ENCODE data around the gene ZNF277. TPM values are rescaled to one million over a fixed set of nuclear protein-coding genes. Genes with fewer than 3 reads are reported as not detected.

ZNF277 gene
- total and polyA plus RNA-seq, 10 of the 15 experiments (the other 5 are each of a cell fraction or from before 2014, with no cell fraction given), result 10.6 to 33.9 (median 22.0) TPM

DNA sequence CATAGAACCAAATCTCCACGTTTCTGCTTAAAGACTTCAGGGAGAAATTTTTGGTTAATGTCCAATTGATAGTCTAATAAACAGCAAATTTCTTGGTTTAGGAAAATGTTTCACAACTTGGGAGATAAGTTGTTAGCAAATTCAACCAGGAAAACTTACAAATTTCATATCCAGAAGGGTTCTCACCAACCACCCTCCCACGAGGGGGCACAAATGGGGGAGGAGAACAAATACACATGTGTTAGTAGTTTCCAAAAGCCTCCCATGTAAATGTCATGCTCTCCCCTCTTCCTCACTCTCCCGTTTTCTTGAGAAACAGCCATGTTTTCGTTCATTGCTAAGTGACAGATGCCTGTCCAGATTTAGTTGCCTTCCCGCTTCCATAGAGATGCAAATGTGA, 10.8 kb upstream of the ZNF277 start (continued):
- TF ChIP-seq ZNF217 (IDR thresholded peaks at IDR 0.05) (no peak), ATF3 (IDR thresholded peaks at IDR 0.05; ENCODE audit: borderline replicate concordance, extremely low read depth, low read depth, low read length) (no peak), IKZF2 (IDR thresholded peaks at IDR 0.05) (no peak)

GRCh38 chr7:112197322-112197721, 9.2 kb upstream of the ZNF277 start:
- Histone ChIP-seq H3K9ac (ENCODE audit: control insufficient read depth, insufficient read depth, low read length) (no peak overlapping the region), H3K79me2 (ENCODE audit: control insufficient read depth, insufficient read depth, low read length) (no peaks in the 10 kb centered on the region), H3K4me2 (ENCODE audit: control insufficient read depth, insufficient read depth) (no peak overlapping the region), H4K20me1 (ENCODE audit: control insufficient read depth, insufficient read depth) (no peaks in the 10 kb centered on the region), H3K36me3 (ENCODE audit: control insufficient read depth in 2 of 2, insufficient read depth in 2 of 2, low read length in 1 of 2) (no peaks in the 10 kb centered on the region), H3K27me3 (replicated peaks in 1 of 2; ENCODE audit: control insufficient read depth in 2 of 2, insufficient read depth in 2 of 2, low read length in 1 of 2) (no peaks in the 10 kb centered on the region; a peak in 1 of 4 replicates), H3K9me3 (replicated peaks; ENCODE audit: control insufficient read depth, insufficient read depth, low read length) (no peaks in the 10 kb centered on the region; the same call in 2 of the 3 replicates), H2AFZ (ENCODE audit: control insufficient read depth, low read depth, low read length) (no peak overlapping the region), H3K27ac (ENCODE audit: control insufficient read depth, insufficient read depth) (no peak overlapping the region), H3K4me1 (ENCODE audit: control insufficient read depth, insufficient read depth, low read length) (no peaks in the 10 kb centered on the region), H3K4me3 (no peak overlapping the region)
- 66% methylated on average over 6 of the region's 6 CpGs for WGBS (ENCODE audit: insufficient coverage, insufficient replicate concordance, low lambda C conversion rate, missing lambda C conversion rate)
- SMC1A ChIA-PET (ENCODE audit: uncharacterized antibody, unreplicated experiment), result no interaction called here
- POLR2A ChIA-PET, result no interaction called here
- no peak for TF ChIP-seq MAX (IDR thresholded peaks at IDR 0.05; ENCODE audit: low read depth, low read length)
- no peak for TF ChIP-seq TCF7 (IDR thresholded peaks at IDR 0.05; ENCODE audit: borderline replicate concordance)
- no peak for TF ChIP-seq RBBP5 (conservative IDR thresholded peaks at IDR 0.05)
- no peak for TF ChIP-seq PRDM15 (CRISPR knock-in tag; IDR thresholded peaks at IDR 0.05)
- TF ChIP-seq, protein P1, sequence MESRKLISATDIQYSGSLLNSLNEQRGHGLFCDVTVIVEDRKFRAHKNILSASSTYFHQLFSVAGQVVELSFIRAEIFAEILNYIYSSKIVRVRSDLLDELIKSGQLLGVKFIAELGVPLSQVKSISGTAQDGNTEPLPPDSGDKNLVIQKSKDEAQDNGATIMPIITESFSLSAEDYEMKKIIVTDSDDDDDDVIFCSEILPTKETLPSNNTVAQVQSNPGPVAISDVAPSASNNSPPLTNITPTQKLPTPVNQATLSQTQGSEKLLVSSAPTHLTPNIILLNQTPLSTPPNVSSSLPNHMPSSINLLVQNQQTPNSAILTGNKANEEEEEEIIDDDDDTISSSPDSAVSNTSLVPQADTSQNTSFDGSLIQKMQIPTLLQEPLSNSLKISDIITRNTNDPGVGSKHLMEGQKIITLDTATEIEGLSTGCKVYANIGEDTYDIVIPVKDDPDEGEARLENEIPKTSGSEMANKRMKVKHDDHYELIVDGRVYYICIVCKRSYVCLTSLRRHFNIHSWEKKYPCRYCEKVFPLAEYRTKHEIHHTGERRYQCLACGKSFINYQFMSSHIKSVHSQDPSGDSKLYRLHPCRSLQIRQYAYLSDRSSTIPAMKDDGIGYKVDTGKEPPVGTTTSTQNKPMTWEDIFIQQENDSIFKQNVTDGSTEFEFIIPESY (IDR thresholded peaks at IDR 0.05), result no peak
- BruUV-seq (replicated peaks), result no TSS peak
- in situ Hi-C loops (cut with MboI) (no loop called here), intact Hi-C loops (cut with micrococcal nuclease; ENCODE audit: unreplicated experiment) (no loop called here)
- RAD21 ChIA-PET (ENCODE audit: unreplicated experiment), result no interaction called here
- ATAC-seq (no peak), FAIRE-seq (no peak), DNase-seq (ENCODE audit: low read depth, low spot score) (no peak)
- CTCF ChIA-PET, result no interaction called here
